ENCODE measurements around the gene SLC1A3.

SLC1A3 gene

GRCh38 chr5:36713541-36713940, 107.1 kb downstream of the SLC1A3 start:
- no peak for DNase-seq (ENCODE audit: low read depth, low spot score)

- DNase-seq (ENCODE audit: low read depth, low spot score): no peak
Observed at GRCh38 chr5:36717131-36717695, 110.8 kb downstream of the SLC1A3 start.

GRCh38 chr5:36719282-36719681, 112.9 kb downstream of the SLC1A3 start:
- no peak for DNase-seq (ENCODE audit: low read depth, low spot score)

- DNase-seq (ENCODE audit: low read depth, low spot score): no peak
Observed at GRCh38 chr5:36720688-36721087, 114.3 kb downstream of the SLC1A3 start.

- DNase-seq (ENCODE audit: low read depth, low spot score): no peak
Observed at GRCh38 chr5:36721664-36722235, 115.3 kb downstream of the SLC1A3 start.

GRCh38 chr5:36722900-36723299, 116.5 kb downstream of the SLC1A3 start:
- DNase-seq (ENCODE audit: low read depth, low spot score): no peak

- no peak for DNase-seq (ENCODE audit: low read depth, low spot score)
Observed at GRCh38 chr5:36723912-36724311, 117.5 kb downstream of the SLC1A3 start.

GRCh38 chr5:36724467-36725332, 118.3 kb downstream of the SLC1A3 start:
- no peak for DNase-seq (ENCODE audit: low read depth, low spot score)

GRCh38 chr5:36726317-36726716, 119.9 kb downstream of the SLC1A3 start:
- no peak for DNase-seq (ENCODE audit: low read depth, low spot score)

GRCh38 chr5:36726767-36727166, 120.4 kb downstream of the SLC1A3 start:
- DNase-seq (ENCODE audit: low read depth, low spot score): no peak

- no peak for DNase-seq (ENCODE audit: low read depth, low spot score)
Observed at GRCh38 chr5:36728697-36729543, 122.5 kb downstream of the SLC1A3 start.

GRCh38 chr5:36730537-36731216, 124.3 kb downstream of the SLC1A3 start:
- no peak for DNase-seq (ENCODE audit: low read depth, low spot score)

- no peak for DNase-seq (ENCODE audit: low read depth, low spot score)
Observed at GRCh38 chr5:36733183-36733582, 126.8 kb downstream of the SLC1A3 start.

- no peak for DNase-seq (ENCODE audit: low read depth, low spot score)
Observed at GRCh38 chr5:36734422-36734821, 128.0 kb downstream of the SLC1A3 start.

GRCh38 chr5:36735891-36736290, 129.5 kb downstream of the SLC1A3 start:
- DNase-seq (ENCODE audit: low read depth, low spot score): no peak

Measured in activated naive CD8-positive, alpha-beta T cell treated with anti-CD3 and anti-CD28 coated beads, Interleukin-2, amount 50 U/mL, for 16 hours (primary cell).